ENCODE data around the gene CAMK2B.
"Not testable (repeated sequence)": the region's sequence is repeated elsewhere in the genome, so short reads cannot be mapped to it uniquely, and the experiment has no call there.

Gene CAMK2B

GRCh38 chr7:44213206-44213876 is 112.1 kb downstream of the CAMK2B start:
- Histone ChIP-seq H3K27me3 (ENCODE audit: control insufficient read depth, insufficient read depth, low read length) (no peaks in the 10 kb centered on the region), H3K9me3 (replicated peaks; ENCODE audit: low read length) (peaks cover under 1% of the 10 kb centered on the region), H3K4me2 (ENCODE audit: low read length) (no peak overlapping the region), H3K4me1 (ENCODE audit: control insufficient read depth, insufficient read depth, low read length) (no peaks in the 10 kb centered on the region), H3K9ac (ENCODE audit: low read depth, low read length) (no peak overlapping the region), H3K4me3 (ENCODE audit: low read length) (no peak overlapping the region), H3K36me3 (ENCODE audit: insufficient read depth, low read length) (peaks cover 64% of the 10 kb centered on the region)

DNA sequence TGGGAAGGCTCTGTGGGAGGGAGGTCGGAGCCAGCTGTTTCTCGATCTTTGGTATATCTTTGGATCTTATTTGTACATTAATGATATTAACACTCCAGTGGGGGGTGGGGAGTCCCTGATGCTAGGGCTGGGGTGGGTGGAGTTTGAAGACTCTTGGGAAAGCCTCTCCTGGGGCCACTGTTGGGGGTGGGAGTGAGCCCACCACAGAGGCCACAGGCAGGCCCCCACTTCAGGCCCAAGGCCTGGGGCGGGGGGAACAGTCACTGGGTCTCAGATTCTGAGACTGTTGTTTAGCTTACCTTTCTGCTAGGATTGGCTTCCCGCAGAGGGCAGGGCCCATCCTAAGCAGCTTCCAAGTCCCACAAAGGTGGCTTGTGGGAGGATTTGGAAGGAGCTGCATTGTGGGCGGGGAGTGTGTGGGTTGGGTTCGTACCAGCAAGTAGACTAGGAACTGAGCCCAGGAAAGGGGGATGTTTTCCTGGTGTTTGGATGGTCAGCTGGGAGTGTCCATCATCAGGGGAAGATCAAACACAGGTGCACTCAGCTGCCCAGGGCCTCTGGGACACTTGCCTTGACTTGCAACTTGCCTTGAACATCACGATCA is 112.7 kb downstream of the CAMK2B start:
- Histone ChIP-seq H3K36me3 (ENCODE audit: insufficient read depth, low read length) (peaks cover 70% of the 10 kb centered on the region), H3K4me1 (ENCODE audit: control insufficient read depth, insufficient read depth, low read length) (no peaks in the 10 kb centered on the region), H3K9ac (ENCODE audit: low read depth, low read length) (no peak overlapping the region), H3K27me3 (ENCODE audit: control insufficient read depth, insufficient read depth, low read length) (no peaks in the 10 kb centered on the region), H3K9me3 (replicated peaks; ENCODE audit: low read length) (no peaks in the 10 kb centered on the region), H3K4me2 (ENCODE audit: low read length) (no peak overlapping the region), H3K4me3 (ENCODE audit: low read length) (no peak overlapping the region)

DNA sequence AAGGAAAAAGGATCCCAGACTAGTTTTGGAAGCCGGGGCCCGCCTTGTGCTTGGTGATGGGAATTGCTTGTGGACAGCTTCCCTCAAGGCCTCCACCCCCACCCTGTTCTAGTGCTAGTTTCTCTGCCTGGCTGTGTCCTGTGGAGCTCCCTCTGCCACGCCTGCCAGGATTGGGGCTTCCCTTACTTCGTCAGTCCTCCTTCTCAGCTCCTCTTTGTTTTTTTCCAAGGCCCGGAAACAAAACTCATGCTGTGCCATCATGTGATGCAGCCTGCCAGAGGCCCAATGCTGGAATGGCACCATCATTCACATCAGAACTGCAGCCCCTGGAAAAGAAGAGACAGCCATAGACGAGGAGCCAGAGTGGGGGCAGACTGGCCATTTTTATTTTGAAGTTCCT is 113.4 kb downstream of the CAMK2B start:
- H3K27me3 ChIP-seq (ENCODE audit: control insufficient read depth, insufficient read depth, low read length), result no peaks in the 10 kb centered on the region
- H3K4me1 ChIP-seq (ENCODE audit: control insufficient read depth, insufficient read depth, low read length), result no peaks in the 10 kb centered on the region
- H3K9me3 ChIP-seq (replicated peaks; ENCODE audit: low read length), result no peaks in the 10 kb centered on the region
- no peak overlapping the region for H3K4me2 ChIP-seq (ENCODE audit: low read length)
- H3K36me3 ChIP-seq (ENCODE audit: insufficient read depth, low read length), result peaks cover 76% of the 10 kb centered on the region
- no peak overlapping the region for H3K4me3 ChIP-seq (ENCODE audit: low read length)
- H3K9ac ChIP-seq (ENCODE audit: low read depth, low read length), result no peak overlapping the region

DNA sequence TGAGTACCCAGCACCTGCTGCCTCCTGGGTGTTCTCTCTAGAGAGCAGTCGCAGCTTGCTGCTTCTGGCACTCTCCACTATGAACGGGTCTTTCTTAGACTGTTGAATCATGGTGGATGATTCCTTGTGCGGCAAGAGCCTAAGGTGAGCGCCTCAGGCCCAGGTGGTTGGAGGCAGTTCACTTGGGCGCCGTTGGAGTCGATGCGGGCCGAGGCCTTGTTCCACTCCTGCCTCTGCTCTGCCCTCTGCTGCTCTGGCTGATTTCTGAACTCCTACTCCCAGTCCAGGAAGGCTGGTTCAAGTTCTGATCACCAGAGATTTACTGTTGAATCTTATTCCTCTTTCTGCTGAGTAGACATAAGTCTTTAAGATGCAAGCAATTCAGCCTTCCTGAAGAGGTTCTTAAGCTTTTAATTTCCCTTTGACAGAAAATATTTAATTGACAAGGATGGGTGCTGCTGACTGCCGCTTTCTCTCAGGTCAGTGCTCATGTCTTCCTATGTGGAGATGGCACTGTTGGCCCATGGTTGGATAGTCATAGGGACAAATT is 114.2 kb downstream of the CAMK2B start:
- Histone ChIP-seq H3K4me2 (ENCODE audit: low read length) (no peak overlapping the region), H3K9ac (ENCODE audit: low read depth, low read length) (no peak overlapping the region), H3K36me3 (ENCODE audit: insufficient read depth, low read length) (peaks cover 84% of the 10 kb centered on the region), H3K4me1 (ENCODE audit: control insufficient read depth, insufficient read depth, low read length) (no peaks in the 10 kb centered on the region), H3K27me3 (ENCODE audit: control insufficient read depth, insufficient read depth, low read length) (no peaks in the 10 kb centered on the region), H3K9me3 (replicated peaks; ENCODE audit: low read length) (no peaks in the 10 kb centered on the region), H3K4me3 (ENCODE audit: low read length) (no peak overlapping the region)

DNA sequence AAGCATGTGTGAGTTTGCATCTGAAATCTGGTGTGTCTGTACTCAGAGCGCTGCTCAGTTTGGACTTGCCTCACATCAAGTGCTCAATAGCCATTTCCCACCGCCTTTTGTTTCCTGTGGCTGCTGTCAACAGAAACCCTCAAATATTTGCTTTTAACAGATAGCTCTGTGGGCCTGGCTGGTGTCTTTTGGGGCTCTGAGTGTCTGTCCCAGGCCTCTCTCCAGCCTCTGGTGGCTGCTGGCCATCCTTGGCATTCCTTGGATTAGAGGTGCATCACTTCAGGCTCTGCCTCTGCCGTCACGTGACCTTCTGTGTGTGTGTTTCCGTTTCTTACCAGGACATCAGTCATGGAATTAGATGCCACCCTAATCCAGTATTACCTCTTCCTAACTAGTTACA is 115.3 kb downstream of the CAMK2B start:
- peaks cover 95% of the 10 kb centered on the region for H3K36me3 ChIP-seq (ENCODE audit: insufficient read depth, low read length)

DNA sequence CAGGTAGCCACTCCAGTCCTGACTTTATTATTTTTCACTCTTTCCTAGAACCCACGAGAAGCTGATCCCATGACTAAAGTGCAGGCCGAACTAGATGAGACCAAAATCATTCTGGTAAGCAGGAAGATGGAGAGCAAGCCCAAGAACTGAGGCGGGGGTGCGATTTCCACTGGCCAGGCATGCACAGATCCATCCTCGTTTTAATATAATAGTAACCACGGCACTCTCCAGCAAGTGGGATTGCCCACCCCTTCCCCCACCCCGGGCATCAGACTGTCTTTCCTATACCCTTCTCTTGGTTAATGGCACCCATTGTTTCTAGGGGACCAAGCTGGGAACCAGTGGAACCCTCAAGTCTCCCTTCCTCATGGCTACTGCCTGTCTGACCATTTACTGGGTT is 117.3 kb downstream of the CAMK2B start:
- peaks cover 88% of the 10 kb centered on the region for H3K36me3 ChIP-seq (ENCODE audit: insufficient read depth, low read length)
- H3K4me1 ChIP-seq (ENCODE audit: control insufficient read depth, insufficient read depth, low read length), result no peaks in the 10 kb centered on the region
- no peak overlapping the region for H3K4me3 ChIP-seq (ENCODE audit: low read length)
- H3K27me3 ChIP-seq (ENCODE audit: control insufficient read depth, insufficient read depth, low read length), result no peaks in the 10 kb centered on the region
- H3K4me2 ChIP-seq (ENCODE audit: low read length), result no peak overlapping the region
- H3K9me3 ChIP-seq (replicated peaks; ENCODE audit: low read length), result no peaks in the 10 kb centered on the region
- H3K9ac ChIP-seq (ENCODE audit: low read depth, low read length), result no peak overlapping the region

More for the DNA sequence above, 115.3 kb downstream of the CAMK2B start:
- H3K9ac ChIP-seq (ENCODE audit: low read depth, low read length), result no peak overlapping the region
- H3K9me3 ChIP-seq (replicated peaks; ENCODE audit: low read length), result no peaks in the 10 kb centered on the region
- H3K4me2 ChIP-seq (ENCODE audit: low read length), result no peak overlapping the region
- H3K4me3 ChIP-seq (ENCODE audit: low read length), result no peak overlapping the region
- no peaks in the 10 kb centered on the region for H3K27me3 ChIP-seq (ENCODE audit: control insufficient read depth, insufficient read depth, low read length)
- no peaks in the 10 kb centered on the region for H3K4me1 ChIP-seq (ENCODE audit: control insufficient read depth, insufficient read depth, low read length)

GRCh38 chr7:44206008-44206407 is 119.4 kb downstream of the CAMK2B start:
- Histone ChIP-seq H3K36me3 (ENCODE audit: insufficient read depth, low read length) (peaks cover 68% of the 10 kb centered on the region), H3K9ac (ENCODE audit: low read depth, low read length) (no peak overlapping the region), H3K27me3 (ENCODE audit: control insufficient read depth, insufficient read depth, low read length) (no peaks in the 10 kb centered on the region), H3K4me3 (ENCODE audit: low read length) (no peak overlapping the region), H3K4me1 (ENCODE audit: control insufficient read depth, insufficient read depth, low read length) (peaks cover 8% of the 10 kb centered on the region), H3K4me2 (ENCODE audit: low read length) (no peak overlapping the region), H3K9me3 (replicated peaks; ENCODE audit: low read length) (no peaks in the 10 kb centered on the region)

DNA sequence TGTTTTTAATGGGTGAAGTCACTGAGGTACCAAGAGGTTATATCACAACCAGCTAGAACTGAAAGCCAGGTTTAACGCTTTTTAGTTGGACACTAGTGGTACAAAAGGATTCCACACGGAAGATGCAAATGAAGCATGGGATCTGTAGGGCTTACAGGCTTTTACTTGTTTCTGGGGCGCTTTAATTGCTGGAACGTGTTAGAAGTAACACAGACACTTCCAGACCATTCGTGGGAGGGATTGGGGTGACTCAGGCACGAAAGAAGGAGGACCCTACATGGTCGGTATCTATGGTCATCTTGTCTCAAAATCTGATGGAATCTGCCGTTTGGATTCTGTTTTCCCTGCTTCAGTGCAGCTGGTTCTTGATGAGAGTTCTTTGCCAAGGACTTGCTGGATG is 123.6 kb downstream of the CAMK2B start:
- peak overlapping the region; percentile 96 for H3K9ac ChIP-seq (ENCODE audit: low read depth, low read length)
- H3K4me3 ChIP-seq (ENCODE audit: low read length), result peak overlapping the region; percentile 97
- H3K4me1 ChIP-seq (ENCODE audit: control insufficient read depth, insufficient read depth, low read length), result peaks cover 8% of the 10 kb centered on the region
- H3K4me2 ChIP-seq (ENCODE audit: low read length), result peak overlapping the region; percentile 79
- peaks cover 28% of the 10 kb centered on the region for H3K36me3 ChIP-seq (ENCODE audit: insufficient read depth, low read length)
- no peaks in the 10 kb centered on the region for H3K9me3 ChIP-seq (replicated peaks; ENCODE audit: low read length)
- H3K27me3 ChIP-seq (ENCODE audit: control insufficient read depth, insufficient read depth, low read length), result no peaks in the 10 kb centered on the region

GRCh38 chr7:44200699-44201461 is 124.5 kb downstream of the CAMK2B start, which contains the start of gene YKT6:
TSS of gene YKT6 (plus strand) at chr7:44200978. CDS start at chr7:44201136, 158 bp downstream.
- peak within 1 kb of the TSS; percentile 97 for H3K4me3 ChIP-seq (ENCODE audit: low read length)

DNA sequence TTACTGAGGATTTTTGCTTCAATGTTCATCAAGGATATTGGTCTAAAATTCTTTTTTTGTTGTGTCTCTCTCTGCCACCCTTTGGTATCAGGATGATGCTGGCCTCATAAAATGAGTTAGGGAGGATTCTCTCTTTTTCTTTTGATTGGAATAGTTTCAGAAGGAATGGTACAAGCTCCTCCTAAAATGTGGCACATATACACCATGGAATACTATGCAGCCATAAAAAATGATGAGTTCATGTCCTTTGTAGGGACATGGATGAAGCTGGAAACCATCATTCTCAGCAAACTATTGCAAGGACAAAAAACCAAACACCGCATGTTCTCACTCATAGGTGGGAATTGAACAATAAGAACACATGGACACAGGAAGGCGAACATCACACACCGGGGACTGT is 125.2 kb downstream of the CAMK2B start:
- H3K9ac ChIP-seq (ENCODE audit: low read depth, low read length); H3K4me2 ChIP-seq (ENCODE audit: low read length): not testable (repeated sequence)

More at GRCh38 chr7:44200699-44201461, 124.5 kb downstream of the CAMK2B start, which contains the start of gene YKT6:
- Histone ChIP-seq H3K9me3 (replicated peaks; ENCODE audit: low read length) (no peaks in the 10 kb centered on the region), H3K4me2 (ENCODE audit: low read length) (peak within 1 kb of the TSS; percentile 79), H3K9ac (ENCODE audit: low read depth, low read length) (peak within 1 kb of the TSS; percentile 96), H3K36me3 (ENCODE audit: insufficient read depth, low read length) (peaks cover 19% of the 10 kb centered on the region), H3K27me3 (ENCODE audit: control insufficient read depth, insufficient read depth, low read length) (no peaks in the 10 kb centered on the region), H3K4me1 (ENCODE audit: control insufficient read depth, insufficient read depth, low read length) (peaks cover 12% of the 10 kb centered on the region)

GRCh38 chr7:44197474-44197873 is 127.9 kb downstream of the CAMK2B start:
- H3K9me3 ChIP-seq (replicated peaks; ENCODE audit: low read length), result no peaks in the 10 kb centered on the region
- H3K36me3 ChIP-seq (ENCODE audit: insufficient read depth, low read length), result no peaks in the 10 kb centered on the region
- no peak overlapping the region for H3K4me3 ChIP-seq (ENCODE audit: low read length)
- H3K27me3 ChIP-seq (ENCODE audit: control insufficient read depth, insufficient read depth, low read length), result peaks cover 2% of the 10 kb centered on the region
- no peak overlapping the region for H3K4me2 ChIP-seq (ENCODE audit: low read length)
- peaks cover 10% of the 10 kb centered on the region for H3K4me1 ChIP-seq (ENCODE audit: control insufficient read depth, insufficient read depth, low read length)
- no peak overlapping the region for H3K9ac ChIP-seq (ENCODE audit: low read depth, low read length)

More for the DNA sequence above, 125.2 kb downstream of the CAMK2B start:
- H3K4me1 ChIP-seq (ENCODE audit: control insufficient read depth, insufficient read depth, low read length), result peaks cover 14% of the 10 kb centered on the region
- peaks cover 12% of the 10 kb centered on the region for H3K36me3 ChIP-seq (ENCODE audit: insufficient read depth, low read length)
- H3K27me3 ChIP-seq (ENCODE audit: control insufficient read depth, insufficient read depth, low read length); H3K4me3 ChIP-seq (ENCODE audit: low read length); H3K9me3 ChIP-seq (replicated peaks; ENCODE audit: low read length): not testable (repeated sequence)

Data from skeletal muscle satellite cell (primary cell).